PC-9 (cell line): Measurements from ENCODE around the gene PDE4DIP.
"Not testable (repeated sequence)": the region's sequence is repeated elsewhere in the genome, so short reads cannot be mapped to it uniquely, and the experiment has no call there.

ENCODE experiments used
- EZH2 ChIP-seq: fragments of 200-600 bp; sonication (generic); IDR thresholded peaks from 2 replicates; pipeline ENCODE4 v1.8.0; 2017; ENCODE audit warnings: antibody characterized with exemption, low read depth
- TF ChIP-seq, protein P1 (sequence below): fragments of 200-600 bp; sonication (generic); conservative IDR thresholded peaks from 2 replicates; pipeline ENCODE4 v1.6.1; 2017; ENCODE audit warnings: mixed run types, antibody characterized with exemption, mild to moderate bottlenecking, moderate library complexity

DNA sequence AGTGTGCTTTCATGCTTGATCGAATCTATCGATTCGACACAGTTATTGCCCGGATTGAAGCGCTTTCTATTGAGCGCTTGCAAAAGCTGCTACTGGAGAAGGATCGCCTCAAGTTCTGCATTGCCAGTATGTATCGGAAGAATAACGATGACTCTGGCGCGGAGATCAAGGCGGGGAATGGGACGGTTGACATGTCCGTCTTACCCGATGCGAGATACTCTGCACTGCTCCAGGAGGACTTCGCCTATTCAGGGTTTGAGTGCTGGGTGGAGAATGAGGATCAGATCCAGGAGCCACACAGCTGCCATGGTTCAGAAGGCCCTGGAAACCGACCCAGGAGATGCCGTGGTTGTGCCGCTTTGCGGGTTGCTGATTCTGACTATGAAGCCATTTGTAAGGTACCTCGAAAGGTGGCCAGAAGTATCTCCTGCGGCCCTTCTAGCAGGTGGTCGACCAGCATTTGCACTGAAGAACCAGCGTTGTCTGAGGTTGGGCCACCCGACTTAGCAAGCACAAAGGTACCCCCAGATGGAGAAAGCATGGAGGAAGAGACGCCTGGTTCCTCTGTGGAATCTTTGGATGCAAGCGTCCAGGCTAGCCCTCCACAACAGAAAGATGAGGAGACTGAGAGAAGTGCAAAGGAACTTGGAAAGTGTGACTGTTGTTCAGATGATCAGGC lies 108.8 kb downstream of the PDE4DIP start:
- TF ChIP-seq, protein P1, sequence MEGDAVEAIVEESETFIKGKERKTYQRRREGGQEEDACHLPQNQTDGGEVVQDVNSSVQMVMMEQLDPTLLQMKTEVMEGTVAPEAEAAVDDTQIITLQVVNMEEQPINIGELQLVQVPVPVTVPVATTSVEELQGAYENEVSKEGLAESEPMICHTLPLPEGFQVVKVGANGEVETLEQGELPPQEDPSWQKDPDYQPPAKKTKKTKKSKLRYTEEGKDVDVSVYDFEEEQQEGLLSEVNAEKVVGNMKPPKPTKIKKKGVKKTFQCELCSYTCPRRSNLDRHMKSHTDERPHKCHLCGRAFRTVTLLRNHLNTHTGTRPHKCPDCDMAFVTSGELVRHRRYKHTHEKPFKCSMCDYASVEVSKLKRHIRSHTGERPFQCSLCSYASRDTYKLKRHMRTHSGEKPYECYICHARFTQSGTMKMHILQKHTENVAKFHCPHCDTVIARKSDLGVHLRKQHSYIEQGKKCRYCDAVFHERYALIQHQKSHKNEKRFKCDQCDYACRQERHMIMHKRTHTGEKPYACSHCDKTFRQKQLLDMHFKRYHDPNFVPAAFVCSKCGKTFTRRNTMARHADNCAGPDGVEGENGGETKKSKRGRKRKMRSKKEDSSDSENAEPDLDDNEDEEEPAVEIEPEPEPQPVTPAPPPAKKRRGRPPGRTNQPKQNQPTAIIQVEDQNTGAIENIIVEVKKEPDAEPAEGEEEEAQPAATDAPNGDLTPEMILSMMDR, result not testable (repeated sequence)
- not testable (repeated sequence) for TF ChIP-seq EZH2
